ENCODE results near the gene FANCC.

FANCC gene

GRCh38 chr9:95080961-95081647, 236.4 kb downstream of the FANCC start:
- Histone ChIP-seq H3K27me3 (ENCODE audit: control insufficient read depth, insufficient read depth, low read length) (no peaks in the 10 kb centered on the region; the same call in 1 of the 2 replicates), H3K4me3 (ENCODE audit: low read length) (no peak overlapping the region), H3K4me1 (ENCODE audit: control insufficient read depth, insufficient read depth, low read length) (peaks cover 3% of the 10 kb centered on the region; the same call in 1 of the 2 replicates), H3K9me3 (ENCODE audit: control insufficient read depth, insufficient read depth, low read length) (no peaks in the 10 kb centered on the region), H3K36me3 (ENCODE audit: control insufficient read depth, insufficient read depth, low read length) (0 out of 2 replicates have a peak, but pooled peaks cover 5% of the 10 kb centered on the region), H3K27ac (ENCODE audit: low read length) (no peak overlapping the region)
- no CpG with 5 or more reads among the region's 20 CpGs for WGBS (ENCODE audit: insufficient coverage, insufficient read length)
- DNase-seq (ENCODE audit: low read depth, low spot score) = no peak

GRCh38 chr9:95079461-95079860, 238.0 kb downstream of the FANCC start:
- H3K9me3 ChIP-seq (ENCODE audit: control insufficient read depth, insufficient read depth, low read length) = no peaks in the 10 kb centered on the region
- DNase-seq (ENCODE audit: low read depth, low spot score) = no peak
- H3K27ac ChIP-seq (ENCODE audit: low read length) = no peak overlapping the region
- H3K36me3 ChIP-seq (ENCODE audit: control insufficient read depth, insufficient read depth, low read length) = 0 out of 2 replicates have a peak, but pooled peaks cover 5% of the 10 kb centered on the region
- WGBS (ENCODE audit: insufficient coverage, insufficient read length) = no CpG with 5 or more reads among the region's 10 CpGs
- peaks cover 3% of the 10 kb centered on the region; the same call in 1 of the 2 replicates for H3K4me1 ChIP-seq (ENCODE audit: control insufficient read depth, insufficient read depth, low read length)
- H3K27me3 ChIP-seq (ENCODE audit: control insufficient read depth, insufficient read depth, low read length) = no peaks in the 10 kb centered on the region; the same call in 1 of the 2 replicates
- no peak overlapping the region for H3K4me3 ChIP-seq (ENCODE audit: low read length)

DNA sequence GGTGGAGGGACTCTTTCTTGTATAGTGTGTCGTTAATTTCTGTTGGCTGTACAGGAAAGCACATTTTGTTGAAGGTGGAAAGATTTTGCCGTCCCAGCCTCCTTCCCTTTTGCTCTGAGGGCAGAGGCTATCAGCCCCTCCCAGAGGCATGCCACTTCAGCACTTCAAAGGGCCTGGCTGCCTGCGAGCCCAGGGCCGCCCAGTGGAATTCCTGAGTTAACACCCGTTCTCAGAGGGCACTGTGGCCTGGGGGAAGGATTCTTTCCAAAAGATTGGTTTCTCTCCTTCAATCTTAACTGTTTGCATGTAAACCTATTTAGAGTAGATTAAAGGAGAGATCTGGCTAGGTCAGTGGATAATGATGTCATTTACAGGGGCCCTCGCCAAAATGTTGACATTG, 238.6 kb downstream of the FANCC start:
- H3K36me3 ChIP-seq (ENCODE audit: control insufficient read depth, insufficient read depth, low read length) = 0 out of 2 replicates have a peak, but pooled peaks cover 5% of the 10 kb centered on the region
- no CpG with 5 or more reads among the region's 6 CpGs for WGBS (ENCODE audit: insufficient coverage, insufficient read length)

DNA sequence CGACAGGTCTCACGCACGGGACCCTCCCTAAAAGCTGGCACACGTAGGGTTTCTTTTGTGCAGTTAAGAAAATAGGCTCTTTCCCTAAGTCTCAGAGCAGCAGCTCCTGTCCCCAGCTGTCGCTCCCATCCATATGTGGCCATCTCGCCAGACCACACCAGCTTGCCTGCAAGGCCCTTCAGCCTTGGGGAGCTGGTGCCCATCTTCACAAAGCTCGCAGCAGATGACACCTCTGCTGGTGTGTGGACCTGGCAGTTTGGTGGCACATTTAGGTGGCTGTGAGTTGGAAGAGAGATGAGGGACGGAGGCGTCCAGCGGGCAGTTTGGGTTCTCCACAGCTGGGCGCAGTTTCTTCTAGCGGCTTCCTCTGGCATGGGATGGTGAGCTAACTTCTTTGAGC, 239.0 kb downstream of the FANCC start:
- Histone ChIP-seq H3K36me3 (ENCODE audit: control insufficient read depth, insufficient read depth, low read length) (0 out of 2 replicates have a peak, but pooled peaks cover 4% of the 10 kb centered on the region), H3K4me3 (ENCODE audit: low read length) (no peak overlapping the region), H3K27ac (ENCODE audit: low read length) (no peak overlapping the region), H3K4me1 (ENCODE audit: control insufficient read depth, insufficient read depth, low read length) (peaks cover 3% of the 10 kb centered on the region; the same call in 1 of the 2 replicates), H3K27me3 (ENCODE audit: control insufficient read depth, insufficient read depth, low read length) (no peaks in the 10 kb centered on the region; the same call in 1 of the 2 replicates), H3K9me3 (ENCODE audit: control insufficient read depth, insufficient read depth, low read length) (no peaks in the 10 kb centered on the region)
- no CpG with 5 or more reads among the region's 12 CpGs for WGBS (ENCODE audit: insufficient coverage, insufficient read length)
- DNase-seq (ENCODE audit: low read depth, low spot score) = no peak

More for the DNA sequence above, 238.6 kb downstream of the FANCC start:
- Histone ChIP-seq H3K27ac (ENCODE audit: low read length) (no peak overlapping the region), H3K4me1 (ENCODE audit: control insufficient read depth, insufficient read depth, low read length) (peaks cover 3% of the 10 kb centered on the region; the same call in 1 of the 2 replicates), H3K27me3 (ENCODE audit: control insufficient read depth, insufficient read depth, low read length) (no peaks in the 10 kb centered on the region; the same call in 1 of the 2 replicates), H3K9me3 (ENCODE audit: control insufficient read depth, insufficient read depth, low read length) (no peaks in the 10 kb centered on the region), H3K4me3 (ENCODE audit: low read length) (no peak overlapping the region)
- DNase-seq (ENCODE audit: low read depth, low spot score) = no peak

DNA sequence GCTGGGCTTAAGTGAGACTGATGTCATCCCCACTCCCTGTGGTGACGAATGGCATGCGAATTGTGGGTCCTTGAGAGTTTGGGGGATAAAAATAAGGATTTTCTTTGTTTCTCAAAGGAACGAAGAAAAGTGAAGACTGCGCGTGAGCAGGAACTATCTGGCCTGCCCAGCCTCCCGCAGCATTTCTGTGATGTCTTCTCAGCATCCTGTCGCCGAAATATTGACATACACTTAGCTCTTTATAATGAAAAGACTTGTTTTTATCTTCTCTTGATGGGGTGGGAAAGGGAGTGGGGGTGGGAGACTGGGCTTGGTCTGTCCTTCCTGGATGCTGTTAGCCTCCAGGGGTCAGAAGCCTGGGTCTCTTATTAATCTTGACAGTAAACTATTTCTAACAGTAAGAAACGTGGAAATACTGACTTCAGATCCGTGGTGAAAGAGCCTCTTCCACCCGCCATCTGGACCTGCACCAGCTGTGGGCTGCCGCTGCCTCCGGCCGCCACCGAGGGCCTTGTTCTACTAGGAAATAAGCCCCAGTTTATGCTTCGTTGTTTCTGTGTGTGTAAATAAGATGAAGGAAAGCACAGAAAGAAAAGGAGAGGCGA, 239.6 kb downstream of the FANCC start:
- Histone ChIP-seq H3K36me3 (ENCODE audit: control insufficient read depth, insufficient read depth, low read length) (0 out of 2 replicates have a peak, but pooled peaks cover 3% of the 10 kb centered on the region), H3K4me3 (ENCODE audit: low read length) (no peak overlapping the region), H3K4me1 (ENCODE audit: control insufficient read depth, insufficient read depth, low read length) (peaks cover 3% of the 10 kb centered on the region; the same call in 1 of the 2 replicates), H3K9me3 (ENCODE audit: control insufficient read depth, insufficient read depth, low read length) (no peaks in the 10 kb centered on the region), H3K27me3 (ENCODE audit: control insufficient read depth, insufficient read depth, low read length) (no peaks in the 10 kb centered on the region; the same call in 1 of the 2 replicates), H3K27ac (ENCODE audit: low read length) (no peak overlapping the region)
- DNase-seq (ENCODE audit: low read depth, low spot score) = no peak
- no CpG with 5 or more reads among the region's 17 CpGs for WGBS (ENCODE audit: insufficient coverage, insufficient read length)

GRCh38 chr9:95077053-95077765, 240.3 kb downstream of the FANCC start:
- Histone ChIP-seq H3K36me3 (ENCODE audit: control insufficient read depth, insufficient read depth, low read length) (0 out of 2 replicates have a peak, but pooled peaks cover under 1% of the 10 kb centered on the region), H3K4me1 (ENCODE audit: control insufficient read depth, insufficient read depth, low read length) (peaks cover 3% of the 10 kb centered on the region; the same call in 1 of the 2 replicates), H3K27me3 (ENCODE audit: control insufficient read depth, insufficient read depth, low read length) (no peaks in the 10 kb centered on the region; the same call in 1 of the 2 replicates), H3K9me3 (ENCODE audit: control insufficient read depth, insufficient read depth, low read length) (no peaks in the 10 kb centered on the region), H3K27ac (ENCODE audit: low read length) (no peak overlapping the region), H3K4me3 (ENCODE audit: low read length) (no peak overlapping the region)
- DNase-seq (ENCODE audit: low read depth, low spot score) = no peak
- WGBS (ENCODE audit: insufficient coverage, insufficient read length) = no CpG with 5 or more reads among the region's 18 CpGs

GRCh38 chr9:95076696-95077052, 240.8 kb downstream of the FANCC start:
- Histone ChIP-seq H3K4me1 (ENCODE audit: control insufficient read depth, insufficient read depth, low read length) (peaks cover 3% of the 10 kb centered on the region; the same call in 1 of the 2 replicates), H3K36me3 (ENCODE audit: control insufficient read depth, insufficient read depth, low read length) (no peaks in the 10 kb centered on the region), H3K27ac (ENCODE audit: low read length) (no peak overlapping the region), H3K27me3 (ENCODE audit: control insufficient read depth, insufficient read depth, low read length) (no peaks in the 10 kb centered on the region; the same call in 1 of the 2 replicates), H3K4me3 (ENCODE audit: low read length) (no peak overlapping the region), H3K9me3 (ENCODE audit: control insufficient read depth, insufficient read depth, low read length) (no peaks in the 10 kb centered on the region)
- no CpG with 5 or more reads among the region's 1 CpG for WGBS (ENCODE audit: insufficient coverage, insufficient read length)
- DNase-seq (ENCODE audit: low read depth, low spot score) = no peak

DNA sequence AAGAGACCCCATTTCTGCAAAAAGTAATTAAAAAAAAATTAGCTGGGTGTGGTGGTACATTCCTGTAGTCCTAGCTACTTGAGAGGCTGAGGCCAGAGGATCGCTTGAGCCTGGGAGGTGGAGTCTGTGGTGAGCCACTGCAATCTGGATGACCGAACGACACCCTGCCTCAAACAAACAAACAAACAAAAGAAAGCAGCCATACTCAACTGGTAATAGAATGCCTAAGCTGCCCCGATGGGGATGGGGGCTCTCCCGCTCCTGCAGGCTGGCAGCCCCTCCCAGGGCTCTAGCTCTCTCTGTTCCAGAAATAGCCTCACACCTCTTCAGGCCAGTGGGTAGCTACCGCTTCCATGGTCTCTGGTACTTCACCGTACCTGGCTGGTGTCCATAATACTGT, 241.8 kb downstream of the FANCC start:
- Histone ChIP-seq H3K27me3 (ENCODE audit: control insufficient read depth, insufficient read depth, low read length) (no peaks in the 10 kb centered on the region; the same call in 1 of the 2 replicates), H3K27ac (ENCODE audit: low read length) (no peak overlapping the region), H3K4me1 (ENCODE audit: control insufficient read depth, insufficient read depth, low read length) (peaks cover 3% of the 10 kb centered on the region; the same call in 1 of the 2 replicates), H3K36me3 (ENCODE audit: control insufficient read depth, insufficient read depth, low read length) (no peaks in the 10 kb centered on the region), H3K9me3 (ENCODE audit: control insufficient read depth, insufficient read depth, low read length) (no peaks in the 10 kb centered on the region), H3K4me3 (ENCODE audit: low read length) (no peak overlapping the region)
- no CpG with 5 or more reads among the region's 7 CpGs for WGBS (ENCODE audit: insufficient coverage, insufficient read length)
- no peak for DNase-seq (ENCODE audit: low read depth, low spot score)

DNA sequence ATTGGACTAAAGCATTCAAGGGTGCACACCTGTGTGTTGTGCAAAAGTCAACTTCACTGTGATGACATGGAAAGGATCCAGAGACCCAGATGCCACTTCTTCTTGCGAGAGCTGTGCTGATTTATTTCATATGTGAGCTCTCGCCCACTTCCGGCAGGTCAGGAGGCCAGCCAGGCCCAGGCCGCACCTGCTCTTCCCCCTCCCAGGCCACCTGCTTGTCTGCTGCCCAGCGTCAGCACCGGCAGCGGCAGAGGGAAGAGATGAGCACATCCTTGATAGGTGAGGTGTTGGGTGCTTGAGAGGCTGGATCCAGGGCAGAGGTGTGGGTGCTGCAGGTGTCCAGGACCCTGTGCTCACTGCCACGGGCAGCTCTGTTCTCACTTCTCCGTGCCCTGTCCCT, 242.9 kb downstream of the FANCC start:
- Histone ChIP-seq H3K9me3 (ENCODE audit: control insufficient read depth, insufficient read depth, low read length) (no peaks in the 10 kb centered on the region), H3K4me1 (ENCODE audit: control insufficient read depth, insufficient read depth, low read length) (peaks cover 3% of the 10 kb centered on the region; the same call in 1 of the 2 replicates), H3K36me3 (ENCODE audit: control insufficient read depth, insufficient read depth, low read length) (no peaks in the 10 kb centered on the region), H3K27ac (ENCODE audit: low read length) (no peak overlapping the region), H3K27me3 (ENCODE audit: control insufficient read depth, insufficient read depth, low read length) (no peaks in the 10 kb centered on the region; the same call in 1 of the 2 replicates), H3K4me3 (ENCODE audit: low read length) (no peak overlapping the region)
- WGBS (ENCODE audit: insufficient coverage, insufficient read length) = no CpG with 5 or more reads among the region's 9 CpGs
- DNase-seq (ENCODE audit: low read depth, low spot score) = no peak

GRCh38 chr9:95073918-95074317, 243.6 kb downstream of the FANCC start:
- Histone ChIP-seq H3K27me3 (ENCODE audit: control insufficient read depth, insufficient read depth, low read length) (no peaks in the 10 kb centered on the region; the same call in 1 of the 2 replicates), H3K9me3 (ENCODE audit: control insufficient read depth, insufficient read depth, low read length) (no peaks in the 10 kb centered on the region), H3K4me1 (ENCODE audit: control insufficient read depth, insufficient read depth, low read length) (peaks cover 4% of the 10 kb centered on the region; the same call in 1 of the 2 replicates), H3K4me3 (ENCODE audit: low read length) (no peak overlapping the region), H3K27ac (ENCODE audit: low read length) (no peak overlapping the region), H3K36me3 (ENCODE audit: control insufficient read depth, insufficient read depth, low read length) (no peaks in the 10 kb centered on the region)
- WGBS (ENCODE audit: insufficient coverage, insufficient read length) = no CpG with 5 or more reads among the region's 5 CpGs
- no peak for DNase-seq (ENCODE audit: low read depth, low spot score)
